DND-41 (cell line): ENCODE measurements around the gene MAGT1.
A peak's percentile ranks its signal among the peaks of the same experiment; 100 is the strongest.

Experiments
- ATAC-seq: fragments of 200-7000 bp; cut with Tn5 transposase; 3 replicates; pipeline ENCODE4 v1.9.1; 2021; ENCODE audit warnings: low read depth; ENCODE audit not compliant: insufficient read depth
- DNase-seq: peaks from one replicate; pipeline ENCODE4 v3.0.0-alpha.2; 2020
- H2AFZ ChIP-seq: 2 replicates; pipeline ENCODE4 v1.6.0; 2012; ENCODE audit warnings: low read depth, low read length
- H3K27ac ChIP-seq: 2 replicates; pipeline ENCODE4 v1.5.1; 2012; ENCODE audit warnings: low read length, inconsistent platforms
- H3K27me3 ChIP-seq: fragments of 200-600 bp; sonication (generic); 2 replicates; pipeline ENCODE4 v1.6.0; 2012; ENCODE audit warnings: low read length, mild to moderate bottlenecking, inconsistent platforms; ENCODE audit not compliant: insufficient read depth, poor library complexity
- H3K36me3 ChIP-seq: 2 replicates; pipeline ENCODE4 v1.5.1; 2012; ENCODE audit warnings: low read length, inconsistent platforms; ENCODE audit not compliant: insufficient read depth
- H3K4me1 ChIP-seq: 2 replicates; pipeline ENCODE4 v1.5.1; 2012; ENCODE audit warnings: mild to moderate bottlenecking, low read length; ENCODE audit not compliant: insufficient read depth
- H3K4me2 ChIP-seq: 2 replicates; pipeline ENCODE4 v1.6.0; 2012; ENCODE audit warnings: mild to moderate bottlenecking, moderate library complexity, low read length, inconsistent platforms; ENCODE audit not compliant: insufficient read depth
- H3K4me3 ChIP-seq, 2 experiments: fragments of 200-600 bp in 1 of 2; shearing (Covaris generic) in 1 of 2; 2 replicates each; pipeline ENCODE4 v1.5.1; 2012 to 2016; ENCODE audit warnings: inconsistent platforms in 2 of 2, low read length in 2 of 2, mild to moderate bottlenecking in 2 of 2, low read depth in 1 of 2, moderate library complexity in 1 of 2
- H3K79me2 ChIP-seq: 2 replicates; pipeline ENCODE4 v1.6.0; 2012; ENCODE audit warnings: low read length, inconsistent platforms; ENCODE audit not compliant: insufficient read depth
- H3K9ac ChIP-seq: 2 replicates; pipeline ENCODE4 v1.6.0; 2012; ENCODE audit warnings: low read depth, mild to moderate bottlenecking, inconsistent platforms, low read length, moderate library complexity
- H3K9me3 ChIP-seq: 2 replicates; pipeline ENCODE4 v1.5.1; 2012; ENCODE audit warnings: low read length, moderate library complexity, mild to moderate bottlenecking, inconsistent platforms; ENCODE audit not compliant: insufficient read depth, severe bottlenecking
- H4K20me1 ChIP-seq: 2 replicates; pipeline ENCODE4 v1.6.0; 2012; ENCODE audit warnings: low read length; ENCODE audit not compliant: insufficient read depth
- EZH2 ChIP-seq: IDR thresholded peaks from 3 replicates; pipeline ENCODE4 v1.6.1; 2012; ENCODE audit warnings: borderline replicate concordance, low read depth, mild to moderate bottlenecking, moderate library complexity, low read length, inconsistent platforms; ENCODE audit not compliant: severe bottlenecking
- TF ChIP-seq, protein P1 (sequence below): IDR thresholded peaks from 2 replicates; pipeline ENCODE4 v1.5.1; 2012; ENCODE audit warnings: borderline replicate concordance, low read length, moderate library complexity, mild to moderate bottlenecking; ENCODE audit not compliant: poor library complexity, severe bottlenecking; ENCODE audit errors: extremely low read depth

MAGT1 gene

GRCh38 chrX:77936299-77936698 is 41.1 kb upstream of the MAGT1 start:
- no peak for ATAC-seq
- Histone ChIP-seq H3K9me3 (no peaks in the 10 kb centered on the region), H3K9ac (no peak overlapping the region), H3K36me3 (no peaks in the 10 kb centered on the region), H3K4me2 (no peak overlapping the region), H3K4me3 (no peak overlapping the region), H3K27ac (no peak overlapping the region), H3K27me3 (no peaks in the 10 kb centered on the region), H4K20me1 (no peaks in the 10 kb centered on the region), H3K4me1 (no peaks in the 10 kb centered on the region), H2AFZ (no peak overlapping the region), H3K79me2 (no peaks in the 10 kb centered on the region)
- TF ChIP-seq, protein P1, sequence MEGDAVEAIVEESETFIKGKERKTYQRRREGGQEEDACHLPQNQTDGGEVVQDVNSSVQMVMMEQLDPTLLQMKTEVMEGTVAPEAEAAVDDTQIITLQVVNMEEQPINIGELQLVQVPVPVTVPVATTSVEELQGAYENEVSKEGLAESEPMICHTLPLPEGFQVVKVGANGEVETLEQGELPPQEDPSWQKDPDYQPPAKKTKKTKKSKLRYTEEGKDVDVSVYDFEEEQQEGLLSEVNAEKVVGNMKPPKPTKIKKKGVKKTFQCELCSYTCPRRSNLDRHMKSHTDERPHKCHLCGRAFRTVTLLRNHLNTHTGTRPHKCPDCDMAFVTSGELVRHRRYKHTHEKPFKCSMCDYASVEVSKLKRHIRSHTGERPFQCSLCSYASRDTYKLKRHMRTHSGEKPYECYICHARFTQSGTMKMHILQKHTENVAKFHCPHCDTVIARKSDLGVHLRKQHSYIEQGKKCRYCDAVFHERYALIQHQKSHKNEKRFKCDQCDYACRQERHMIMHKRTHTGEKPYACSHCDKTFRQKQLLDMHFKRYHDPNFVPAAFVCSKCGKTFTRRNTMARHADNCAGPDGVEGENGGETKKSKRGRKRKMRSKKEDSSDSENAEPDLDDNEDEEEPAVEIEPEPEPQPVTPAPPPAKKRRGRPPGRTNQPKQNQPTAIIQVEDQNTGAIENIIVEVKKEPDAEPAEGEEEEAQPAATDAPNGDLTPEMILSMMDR, result no peak
- TF ChIP-seq EZH2, result no peak
- DNase-seq, result no peak

DNA sequence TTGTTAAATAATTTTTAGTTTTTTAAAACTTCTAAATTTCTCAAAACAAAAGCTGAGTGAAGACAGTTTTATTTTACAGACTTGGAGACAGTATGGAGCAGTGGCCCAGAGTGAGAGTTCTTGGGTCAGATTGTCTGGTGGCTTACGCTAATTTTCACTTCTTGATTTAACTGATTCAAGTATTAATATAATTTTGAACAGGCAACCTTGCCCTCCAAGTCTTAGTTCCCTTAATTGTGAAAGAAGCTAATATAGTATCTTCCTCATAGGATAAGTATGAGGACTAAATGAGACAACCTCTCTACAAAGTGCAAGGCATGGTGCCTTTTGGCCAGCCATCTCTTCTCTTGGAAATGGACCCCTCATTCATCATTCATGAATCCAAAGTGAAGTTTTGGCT is 40.7 kb upstream of the MAGT1 start:
- ATAC-seq, result no peak
- no peaks in the 10 kb centered on the region for H3K27me3 ChIP-seq
- no peak overlapping the region for H3K4me3 ChIP-seq
- H3K36me3 ChIP-seq, result no peaks in the 10 kb centered on the region
- DNase-seq, result no peak
- no peak for TF ChIP-seq EZH2
- TF ChIP-seq, protein P1, result no peak
- no peaks in the 10 kb centered on the region for H4K20me1 ChIP-seq
- no peaks in the 10 kb centered on the region for H3K79me2 ChIP-seq
- H3K9me3 ChIP-seq, result no peaks in the 10 kb centered on the region
- no peaks in the 10 kb centered on the region for H3K4me1 ChIP-seq
- no peak overlapping the region for H2AFZ ChIP-seq
- H3K27ac ChIP-seq, result no peak overlapping the region
- no peak overlapping the region for H3K9ac ChIP-seq
- no peak overlapping the region for H3K4me2 ChIP-seq

GRCh38 chrX:77930581-77930980 is 35.3 kb upstream of the MAGT1 start:
- H2AFZ ChIP-seq, result no peak overlapping the region
- H3K9ac ChIP-seq, result no peak overlapping the region
- no peak for DNase-seq
- TF ChIP-seq, protein P1, result no peak
- no peak for TF ChIP-seq EZH2
- ATAC-seq, result no peak
- no peaks in the 10 kb centered on the region for H3K79me2 ChIP-seq
- H3K9me3 ChIP-seq, result no peaks in the 10 kb centered on the region
- no peak overlapping the region for H3K4me2 ChIP-seq
- no peaks in the 10 kb centered on the region for H3K36me3 ChIP-seq
- peaks cover 6% of the 10 kb centered on the region for H3K4me1 ChIP-seq
- no peak overlapping the region for H3K27ac ChIP-seq
- H3K27me3 ChIP-seq, result no peaks in the 10 kb centered on the region
- no peak overlapping the region for H3K4me3 ChIP-seq
- no peaks in the 10 kb centered on the region for H4K20me1 ChIP-seq

- Histone ChIP-seq H3K27me3 (no peaks in the 10 kb centered on the region), H4K20me1 (no peaks in the 10 kb centered on the region), H3K9ac (no peak overlapping the region), H3K36me3 (no peaks in the 10 kb centered on the region), H3K27ac (no peak overlapping the region), H3K9me3 (no peaks in the 10 kb centered on the region), H2AFZ (no peak overlapping the region), H3K79me2 (peaks cover 10% of the 10 kb centered on the region; the same call in 1 of the 2 replicates), H3K4me1 (peaks cover 11% of the 10 kb centered on the region), H3K4me2 (peak overlapping the region; percentile 38), H3K4me3 (no peak overlapping the region)
- peak; percentile 45; the same call in 2 of the 3 replicates for ATAC-seq
- no peak for DNase-seq
- TF ChIP-seq, protein P1, result no peak
- TF ChIP-seq EZH2, result no peak
Measured at GRCh38 chrX:77925764-77926163, 30.5 kb upstream of the MAGT1 start.
